HG03457 (cell line): Measurements from ENCODE around the gene MEIKIN.

ENCODE experiments used
- ATAC-seq: cut with Tn5 transposase; IDR thresholded peaks from one replicate; pipeline ENCODE4 v1.9.1; 2021; ENCODE audit warnings: moderate number of reproducible peaks; ENCODE audit not compliant: unreplicated experiment

Gene MEIKIN

DNA sequence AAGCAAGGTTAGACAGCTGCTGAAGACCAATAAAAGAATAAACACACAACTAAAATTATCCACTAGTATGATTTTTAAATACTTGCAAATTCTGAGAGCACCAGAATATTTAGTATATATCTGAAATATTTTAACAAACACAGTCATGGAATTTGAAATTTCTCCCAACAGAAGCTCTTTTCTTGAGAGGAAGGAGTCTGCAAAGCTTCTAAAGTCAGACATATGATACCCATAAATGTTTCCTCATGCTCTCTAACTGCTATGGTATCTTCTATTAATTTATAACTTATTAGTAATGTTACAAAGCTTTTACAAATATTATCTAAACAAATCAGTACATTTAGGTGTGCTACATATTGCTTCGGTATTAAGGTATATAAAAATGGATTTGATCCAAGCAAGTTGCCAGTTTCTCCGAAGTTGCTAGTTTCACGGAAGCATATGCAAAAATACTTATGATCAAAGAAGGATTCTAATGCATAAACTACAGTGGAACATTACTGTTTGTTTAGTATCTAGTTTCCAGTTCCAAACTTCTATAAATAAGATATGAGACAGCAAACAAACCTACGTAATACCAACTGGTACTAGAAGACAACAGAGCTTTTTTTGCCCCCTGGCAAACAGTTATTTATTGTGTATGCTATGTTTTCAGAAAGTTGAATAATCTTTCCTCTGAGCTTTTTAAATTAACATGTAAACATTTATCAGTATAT lies 170.7 kb downstream of the MEIKIN start:
- no peak for ATAC-seq

GRCh38 chr5:131773805-131774204 lies 171.7 kb downstream of the MEIKIN start:
- ATAC-seq: no peak

DNA sequence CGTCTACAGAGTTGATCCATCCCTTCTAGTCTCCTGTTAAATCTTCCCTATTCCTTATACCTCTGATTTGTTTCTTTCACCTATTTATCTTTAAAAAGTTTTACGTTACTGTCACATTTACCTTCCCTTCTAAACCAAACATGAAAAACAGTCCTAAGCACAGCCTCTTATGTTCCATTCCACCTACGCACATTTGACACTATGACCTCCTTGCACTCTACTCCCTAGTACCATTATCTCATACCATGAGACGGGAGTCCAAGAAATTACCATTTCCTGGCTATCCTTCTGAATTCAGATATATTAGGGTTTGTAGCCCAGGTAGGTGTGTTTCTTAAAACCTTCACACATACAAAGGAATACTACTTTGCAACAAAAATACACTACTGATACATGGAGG lies 173.8 kb downstream of the MEIKIN start:
- ATAC-seq: no peak

DNA sequence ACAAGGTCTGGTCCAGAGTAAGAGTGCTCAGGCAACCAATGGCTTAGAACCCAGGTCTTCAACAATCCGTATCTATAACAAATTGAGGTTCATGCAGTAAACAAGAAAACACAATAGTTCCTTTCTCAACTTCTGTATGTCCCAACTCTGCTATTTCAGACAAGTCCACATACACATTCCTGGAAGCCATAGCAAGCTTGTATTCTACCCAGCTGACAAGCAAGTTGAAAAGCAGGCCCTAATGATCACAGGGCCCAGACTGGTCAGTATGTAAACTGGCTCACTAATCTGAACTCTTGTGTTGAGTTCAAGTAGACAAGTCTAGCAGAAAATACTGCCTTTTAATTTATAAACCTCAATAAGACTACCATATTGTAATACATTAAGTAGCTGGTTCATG lies 175.5 kb downstream of the MEIKIN start:
- ATAC-seq: no peak

DNA sequence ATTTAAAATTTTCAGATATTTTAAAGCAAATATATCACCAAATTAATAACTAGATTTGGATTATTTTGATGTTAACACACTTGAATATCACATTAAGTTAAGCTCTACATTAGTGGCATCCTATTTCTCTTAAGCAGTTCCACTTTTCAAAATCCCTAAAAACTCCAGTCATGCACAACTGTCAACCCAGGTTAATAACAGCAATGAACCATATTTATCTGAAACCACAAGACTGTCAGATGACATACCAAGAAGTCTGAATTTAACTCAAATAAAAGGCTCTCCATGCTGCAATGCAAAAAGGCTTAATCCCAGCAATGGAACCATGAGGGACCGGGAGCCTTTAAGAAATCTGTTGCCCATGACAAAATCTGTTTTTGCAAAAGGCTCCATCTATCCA lies 176.1 kb downstream of the MEIKIN start:
- ATAC-seq: no peak

- ATAC-seq: no peak
Measured at GRCh38 chr5:131767891-131768290, 177.6 kb downstream of the MEIKIN start.

- no peak for ATAC-seq
Measured at GRCh38 chr5:131766689-131767088, 178.8 kb downstream of the MEIKIN start.

- ATAC-seq: no peak
Measured at GRCh38 chr5:131765261-131765660, 180.2 kb downstream of the MEIKIN start.

DNA sequence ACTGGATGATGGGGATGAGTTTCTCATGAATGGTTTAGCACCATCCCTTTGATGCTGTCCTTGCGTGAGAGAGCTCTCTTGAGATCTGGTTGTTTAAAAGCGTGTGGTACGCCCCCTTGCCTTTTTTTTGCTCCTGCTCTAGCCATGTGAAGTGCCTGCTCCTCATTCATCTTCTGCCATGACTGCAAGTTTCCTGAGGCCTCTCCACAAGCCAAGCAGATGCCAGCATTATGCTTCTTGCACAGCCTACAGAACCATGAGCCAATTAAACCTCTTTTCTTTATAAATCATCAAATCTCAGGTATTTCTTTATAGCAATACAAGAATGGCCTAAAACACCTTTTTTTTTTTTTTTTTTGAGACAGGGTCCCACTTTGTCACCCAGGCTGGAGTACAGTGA lies 181.5 kb downstream of the MEIKIN start:
- no peak for ATAC-seq

- no peak for ATAC-seq
Measured at GRCh38 chr5:131760793-131761192, 184.7 kb downstream of the MEIKIN start.

DNA sequence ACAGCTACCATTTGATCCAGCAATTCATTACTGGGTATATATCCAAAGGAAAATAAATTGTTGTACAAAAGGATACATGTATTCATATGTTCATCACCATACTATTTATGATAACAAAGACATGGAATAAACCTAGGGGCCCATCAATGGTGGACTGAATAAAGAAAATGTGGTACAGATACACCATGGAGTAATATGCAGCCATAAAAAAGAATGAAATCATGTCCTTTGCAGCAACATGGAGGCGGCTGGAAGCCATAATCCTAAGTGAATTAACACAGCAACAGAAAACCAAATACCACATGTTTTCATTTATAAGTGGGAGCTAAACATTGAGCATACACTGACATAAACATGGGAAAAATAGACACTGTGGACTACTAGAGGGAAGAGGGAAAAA lies 185.8 kb downstream of the MEIKIN start:
- no peak for ATAC-seq

- no peak for ATAC-seq
Measured at GRCh38 chr5:131758520-131758900, 187.0 kb downstream of the MEIKIN start.

DNA sequence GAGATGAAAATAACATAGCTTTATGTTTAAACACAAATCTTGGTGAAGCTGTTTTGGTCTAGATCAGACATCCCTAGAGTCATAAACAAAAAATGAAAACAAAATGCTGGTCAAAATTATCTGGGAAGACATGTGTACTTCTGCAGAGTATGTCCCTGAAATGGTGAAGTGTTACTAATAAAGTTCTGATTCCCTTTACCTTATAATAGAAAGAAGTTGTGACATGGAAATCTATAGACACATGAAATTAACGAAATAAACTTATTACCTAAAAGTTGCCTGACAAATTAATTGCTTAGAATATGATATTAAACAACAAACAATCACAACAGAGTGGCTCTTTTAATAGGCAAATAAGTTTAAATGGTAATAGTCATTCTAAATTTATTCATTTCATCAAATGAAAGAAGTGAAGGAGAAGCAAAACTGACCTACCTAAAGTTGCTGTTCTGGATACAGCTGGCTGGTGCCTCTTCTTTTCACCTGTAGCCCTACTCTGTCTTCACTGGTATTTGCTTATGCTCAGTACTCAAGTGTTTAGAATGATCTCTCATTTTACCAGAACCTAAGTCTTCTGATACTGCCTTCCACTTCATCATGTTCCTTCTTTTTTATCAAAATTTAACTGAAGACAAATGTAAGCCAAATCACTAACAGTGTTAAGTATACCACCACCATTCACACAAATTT lies 187.5 kb downstream of the MEIKIN start:
- ATAC-seq: no peak
